ENCODE measurements around the gene ACTN4. TPM values are rescaled to one million over a fixed set of nuclear protein-coding genes. Genes with fewer than 3 reads are reported as not detected.

The ACTN4 gene
- total and polyA plus RNA-seq, 9 donors = 68.8 to 281 (median 224) TPM

- Histone ChIP-seq H3K27ac (ENCODE audit: low read length) (no peak overlapping the region), H3K4me1 (ENCODE audit: control insufficient read depth, insufficient read depth, low read length) (no peaks in the 10 kb centered on the region), H3K36me3 (ENCODE audit: control insufficient read depth, insufficient read depth, low read length) (no peaks in the 10 kb centered on the region), H3K9me3 (replicated peaks; ENCODE audit: control insufficient read depth, low read depth, low read length) (no peaks in the 10 kb centered on the region), H3K27me3 (ENCODE audit: control insufficient read depth, insufficient read depth, low read length) (peaks cover 15% of the 10 kb centered on the region), H3K4me3 (ENCODE audit: low read length) (no peak overlapping the region)
- 39% methylated on average over 7 of the region's 7 CpGs for WGBS (ENCODE audit: insufficient coverage)
- DNase-seq = no peak
Measured at GRCh38 chr19:38778733-38779132, 131.3 kb downstream of the ACTN4 start.

- DNase-seq = no peak
- H3K9me3 ChIP-seq (replicated peaks; ENCODE audit: control insufficient read depth, low read depth, low read length) = no peaks in the 10 kb centered on the region
- H3K36me3 ChIP-seq (ENCODE audit: control insufficient read depth, insufficient read depth, low read length) = no peaks in the 10 kb centered on the region
- no peaks in the 10 kb centered on the region for H3K4me1 ChIP-seq (ENCODE audit: control insufficient read depth, insufficient read depth, low read length)
- peaks cover 15% of the 10 kb centered on the region for H3K27me3 ChIP-seq (ENCODE audit: control insufficient read depth, insufficient read depth, low read length)
- H3K4me3 ChIP-seq (ENCODE audit: low read length) = no peak overlapping the region
- H3K27ac ChIP-seq (ENCODE audit: low read length) = no peak overlapping the region
- 89% methylated on average over 6 of the region's 7 CpGs for WGBS (ENCODE audit: insufficient coverage)
Measured at GRCh38 chr19:38780443-38780842, 133.0 kb downstream of the ACTN4 start.

GRCh38 chr19:38781058-38781457 lies 133.6 kb downstream of the ACTN4 start:
- DNase-seq = no peak
- no peaks in the 10 kb centered on the region for H3K4me1 ChIP-seq (ENCODE audit: control insufficient read depth, insufficient read depth, low read length)
- H3K4me3 ChIP-seq (ENCODE audit: low read length) = no peak overlapping the region
- H3K9me3 ChIP-seq (replicated peaks; ENCODE audit: control insufficient read depth, low read depth, low read length) = no peaks in the 10 kb centered on the region
- H3K36me3 ChIP-seq (ENCODE audit: control insufficient read depth, insufficient read depth, low read length) = no peaks in the 10 kb centered on the region
- peaks cover 15% of the 10 kb centered on the region for H3K27me3 ChIP-seq (ENCODE audit: control insufficient read depth, insufficient read depth, low read length)
- 93% methylated on average over 4 of the region's 7 CpGs for WGBS (ENCODE audit: insufficient coverage)
- no peak overlapping the region for H3K27ac ChIP-seq (ENCODE audit: low read length)

Other genes starting within 250 kb of the ACTN4 start
- 9.0 TPM for gene FAM98C, start 244.6 kb upstream of the ACTN4 start, total RNA-seq
- gene FAM98C, start 244.6 kb upstream of the ACTN4 start, polyA plus RNA-seq (ENCODE audit: insufficient read depth in 1 of 8, insufficient read length in 8 of 8, low replicate concordance in 1 of 8) = 10 to 100 TPM in 3 of 8 donors, 1 to 10 TPM in 5; 8.0 to 15.4 (median 9.7) TPM
- 0.98 TPM for gene RASGRP4, start 221.4 kb upstream of the ACTN4 start, total RNA-seq
- 1 to 10 TPM; 1.6 to 2.9 (median 2.2) TPM for gene RASGRP4, start 221.4 kb upstream of the ACTN4 start, polyA plus RNA-seq (ENCODE audit: insufficient read depth in 1 of 8, insufficient read length in 8 of 8, low replicate concordance in 1 of 8)
- gene RYR1, start 214.0 kb upstream of the ACTN4 start, total RNA-seq = 145 TPM
- gene RYR1, start 214.0 kb upstream of the ACTN4 start, polyA plus RNA-seq (ENCODE audit: insufficient read depth in 1 of 8, insufficient read length in 8 of 8, low replicate concordance in 1 of 8) = 100 to 1,000 TPM; 279 to 817 (median 513) TPM
- 0.89 TPM for gene MAP4K1, start 29.7 kb upstream of the ACTN4 start, total RNA-seq
- 10 to 100 TPM in 3 of 8 donors, 1 to 10 TPM in 5; 2.8 to 17.8 (median 7.3) TPM for gene MAP4K1, start 29.7 kb upstream of the ACTN4 start, polyA plus RNA-seq (ENCODE audit: insufficient read depth in 1 of 8, insufficient read length in 8 of 8, low replicate concordance in 1 of 8)
- gene EIF3K, start 28.5 kb upstream of the ACTN4 start, total RNA-seq = 334 TPM
- gene EIF3K, start 28.5 kb upstream of the ACTN4 start, polyA plus RNA-seq (ENCODE audit: insufficient read depth in 1 of 8, insufficient read length in 8 of 8, low replicate concordance in 1 of 8) = 100 to 1,000 TPM; 345 to 430 (median 386) TPM
- 0.62 TPM for gene CAPN12, start 96.8 kb downstream of the ACTN4 start, total RNA-seq
- 1 to 10 TPM in 6 of 8 donors, under 1 TPM in 2; 0.23 to 2.1 (median 1.2) TPM for gene CAPN12, start 96.8 kb downstream of the ACTN4 start, polyA plus RNA-seq (ENCODE audit: insufficient read depth in 1 of 8, insufficient read length in 8 of 8, low replicate concordance in 1 of 8)
- 0.22 TPM for gene LGALS7, start 125.9 kb downstream of the ACTN4 start, total RNA-seq
- 1 to 10 TPM in 2 of 8 donors, under 1 TPM in 3, not detected in 3; 0.35 to 1.1 (median 0.93) TPM for gene LGALS7, start 125.9 kb downstream of the ACTN4 start, polyA plus RNA-seq (ENCODE audit: insufficient read depth in 1 of 8, insufficient read length in 8 of 8, low replicate concordance in 1 of 8)
- gene LGALS7B, start 141.6 kb downstream of the ACTN4 start, total RNA-seq = 2.3 TPM
- gene LGALS7B, start 141.6 kb downstream of the ACTN4 start, polyA plus RNA-seq (ENCODE audit: insufficient read depth in 1 of 8, insufficient read length in 8 of 8, low replicate concordance in 1 of 8) = 10 to 100 TPM in 1 of 8 donors, 1 to 10 TPM in 3, under 1 TPM in 3, not detected in 1; 0.45 to 44.5 (median 1.1) TPM
- 0.89 TPM for gene LGALS4, start 165.3 kb downstream of the ACTN4 start, total RNA-seq
- 10 to 100 TPM in 2 of 8 donors, 1 to 10 TPM in 3, under 1 TPM in 3; 0.67 to 45.5 (median 1.5) TPM for gene LGALS4, start 165.3 kb downstream of the ACTN4 start, polyA plus RNA-seq (ENCODE audit: insufficient read depth in 1 of 8, insufficient read length in 8 of 8, low replicate concordance in 1 of 8)
- gene ECH1, start 184.1 kb downstream of the ACTN4 start, total RNA-seq = 34.1 TPM
- 100 to 1,000 TPM; 125 to 180 (median 152) TPM for gene ECH1, start 184.1 kb downstream of the ACTN4 start, polyA plus RNA-seq (ENCODE audit: insufficient read depth in 1 of 8, insufficient read length in 8 of 8, low replicate concordance in 1 of 8)
- gene HNRNPL, start 202.3 kb downstream of the ACTN4 start, total RNA-seq = 195 TPM
- 100 to 1,000 TPM; 242 to 355 (median 288) TPM for gene HNRNPL, start 202.3 kb downstream of the ACTN4 start, polyA plus RNA-seq (ENCODE audit: insufficient read depth in 1 of 8, insufficient read length in 8 of 8, low replicate concordance in 1 of 8)
- 10.7 TPM for gene RINL, start 230.6 kb downstream of the ACTN4 start, total RNA-seq
- 10 to 100 TPM in 7 of 8 donors, 1 to 10 TPM in 1; 9.3 to 14.4 (median 11.8) TPM for gene RINL, start 230.6 kb downstream of the ACTN4 start, polyA plus RNA-seq (ENCODE audit: insufficient read depth in 1 of 8, insufficient read length in 8 of 8, low replicate concordance in 1 of 8)